Heart left ventricle (tissue), 13 donors: Measurements from ENCODE around the gene KLHL22.

Source experiments
- CTCF ChIP-seq, 12 donors: fragments of 200-600 bp; sonication (generic) in 4 of 12; IDR thresholded peaks; one replicate each; pipeline versions ENCODE4 v1.5.0 to v1.8.0; 2018 to 2022; ENCODE audit warnings: antibody characterized with exemption in 12 of 12, mild to moderate bottlenecking in 5 of 12
- POLR2A ChIP-seq, 2 donors: fragments of 450-650 bp; IDR thresholded peaks; one replicate each; pipeline ENCODE4 v1.6.1; 2017; ENCODE audit warnings: antibody characterized with exemption in 2 of 2, mild to moderate bottlenecking in 2 of 2, moderate library complexity in 2 of 2
- donor health status: ischemic (EF 13 %, LVEDD 7.1; RV severe dilation, severe dysfunction).
- donor health status: DM: no; HTN: yes; CAD: no.
- donor health status: DM: no; HTN: no; CAD: no.
- donor health status: ischemic (EF 25% LVEDD 6.9; RV normal size, moderate dysfunction).
- donor health status: ischemic (EF 25% LVEDD 5.7; RV mildly dilated, moderate dysfunction).
- donor health status: ischemic (EF 35%, LVEDD 5.7; RV mildly dilated, moderate dysfunction).
- donor health status: nonischemic (EF 11% LVEDD 7.7; RV severe dilation, severe dysfunction).
- donor health status: DM: yes; HTN: yes; CAD: no.
- donor health status: PGD.
- donor health status: ischemic (EF 29% LVEDD 5.4; RV normal size, mild dysfunction).
- donor health status: nonischemic (EF 23%, LVEDD 6.1; RV moderate dilation, normal function).

- TF ChIP-seq CTCF (IDR thresholded peaks at IDR 0.05) (no peak), POLR2A (IDR thresholded peaks at IDR 0.05) (no peak)
These were observed 75.3 kb downstream of the KLHL22 start for GRCh38 chr22:20420157-20420842.
